Measurements from ENCODE around the gene TREH.

TREH gene

GRCh38 chr11:118661425-118662301 is 17.8 kb downstream of the TREH start:
- TF ChIP-seq FOXP2 (optimal IDR thresholded peaks at IDR 0.05; ENCODE audit: borderline replicate concordance, extremely low read depth, extremely low read length, insufficient read depth) (no peak), POLR2AphosphoS5 (IDR thresholded peaks at IDR 0.05; ENCODE audit: low read depth, low read length) (no peak), TAF1 (IDR thresholded peaks at IDR 0.05; ENCODE audit: borderline replicate concordance, insufficient read depth, low read length) (no peak), REST (IDR thresholded peaks at IDR 0.05; ENCODE audit: insufficient read depth in 1 of 2, low read depth in 2 of 2, low read length in 2 of 2) (no peak), SIN3A (IDR thresholded peaks at IDR 0.05; ENCODE audit: borderline replicate concordance, insufficient read depth, low read length) (no peak)

GRCh38 chr11:118660681-118661424 is 18.6 kb downstream of the TREH start:
- no peak for TF ChIP-seq REST (IDR thresholded peaks at IDR 0.05; ENCODE audit: insufficient read depth in 1 of 2, low read depth in 2 of 2, low read length in 2 of 2)
- no peak for TF ChIP-seq SIN3A (IDR thresholded peaks at IDR 0.05; ENCODE audit: borderline replicate concordance, insufficient read depth, low read length)

DNA sequence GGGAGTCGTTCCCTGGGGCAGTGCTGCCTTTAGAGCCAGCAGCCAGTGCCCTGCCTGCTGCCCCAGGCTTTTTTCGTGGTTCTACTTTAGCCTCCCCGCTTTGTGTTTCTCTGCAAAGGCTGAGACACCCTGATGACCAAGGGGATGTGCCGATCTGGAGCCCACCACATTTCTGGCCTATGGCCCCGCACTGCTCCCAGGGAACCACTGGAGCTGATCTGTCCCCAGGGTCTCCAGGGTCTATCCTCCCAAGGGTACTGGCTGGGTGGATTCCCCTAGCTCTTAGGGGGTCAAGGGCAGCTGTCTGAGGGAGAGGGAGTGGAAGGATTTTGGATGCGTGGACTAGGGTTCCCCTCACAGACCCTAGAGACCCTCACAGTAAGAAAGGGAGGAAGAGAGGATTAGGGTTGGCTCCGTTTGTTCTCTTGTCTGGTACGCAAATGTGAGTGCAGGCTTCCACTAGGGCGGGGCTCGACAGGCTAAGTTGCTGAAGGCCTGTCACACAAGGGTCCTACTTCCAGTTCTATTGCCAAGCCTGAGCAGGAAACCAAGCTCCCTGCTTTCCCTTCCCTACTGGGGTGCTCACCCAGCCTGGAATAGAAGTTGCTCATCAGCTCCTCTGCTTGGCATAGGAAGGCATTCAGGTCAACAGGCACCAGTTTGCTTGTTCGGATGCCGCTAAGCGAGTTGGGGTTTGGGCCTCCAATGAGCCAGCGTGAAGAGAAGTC is 19.3 kb downstream of the TREH start:
- TF ChIP-seq REST (IDR thresholded peaks at IDR 0.05; ENCODE audit: insufficient read depth in 1 of 2, low read depth in 2 of 2, low read length in 2 of 2) (no peak), POLR2AphosphoS5 (IDR thresholded peaks at IDR 0.05; ENCODE audit: low read depth, low read length) (no peak), TAF1 (IDR thresholded peaks at IDR 0.05; ENCODE audit: borderline replicate concordance, insufficient read depth, low read length) (no peak), FOXP2 (optimal IDR thresholded peaks at IDR 0.05; ENCODE audit: borderline replicate concordance, extremely low read depth, extremely low read length, insufficient read depth) (no peak), SIN3A (IDR thresholded peaks at IDR 0.05; ENCODE audit: borderline replicate concordance, insufficient read depth, low read length) (no peak)

DNA sequence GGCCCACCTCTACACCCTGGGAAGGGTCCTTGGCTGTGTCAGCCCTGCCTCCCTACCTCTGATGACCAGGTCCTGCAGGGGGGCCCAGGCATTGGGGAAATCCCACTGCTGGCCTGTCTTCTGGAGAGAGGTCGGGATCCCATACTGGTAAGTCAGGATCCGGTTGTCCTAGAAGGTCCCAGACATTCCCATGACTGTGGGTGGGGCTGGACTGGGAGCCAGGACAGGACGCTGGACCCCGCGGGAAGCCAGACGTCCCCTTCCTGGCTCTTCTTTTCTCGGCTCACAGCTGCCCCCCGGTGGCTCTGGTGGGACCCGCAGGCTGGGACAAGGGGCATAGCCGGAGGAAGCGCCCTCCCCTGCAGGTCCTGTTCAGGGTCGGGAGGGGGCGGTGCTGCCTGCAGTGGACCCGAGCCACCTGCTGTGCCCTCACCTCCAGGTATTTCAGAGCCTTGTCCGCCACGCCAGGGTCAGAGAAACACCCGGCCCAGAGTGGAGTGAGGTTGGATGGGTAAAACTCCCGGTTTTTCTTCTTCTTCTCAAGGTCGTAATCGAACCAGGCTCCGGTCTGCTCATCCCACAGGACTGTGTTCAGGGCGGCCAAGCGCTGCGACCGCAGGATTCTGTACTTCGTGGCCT is 20.0 kb downstream of the TREH start:
- TF ChIP-seq REST (IDR thresholded peaks at IDR 0.05; ENCODE audit: insufficient read depth in 1 of 2, low read depth in 2 of 2, low read length in 2 of 2) = no peak
- TF ChIP-seq FOXP2 (optimal IDR thresholded peaks at IDR 0.05; ENCODE audit: borderline replicate concordance, extremely low read depth, extremely low read length, insufficient read depth) = peak; percentile 63
- peak; percentile 50 for TF ChIP-seq POLR2AphosphoS5 (IDR thresholded peaks at IDR 0.05; ENCODE audit: low read depth, low read length)
